ENCODE data around the gene TNS3.

TNS3 gene

GRCh38 chr7:47565640-47566250 is 16.2 kb downstream of the TNS3 start:
- Mint-ChIP-seq H3K4me3 (no peak overlapping the region), H3K27me3 (peaks cover 12% of the 10 kb centered on the region), H3K27ac (no peak overlapping the region), H3K9me3 (no peaks in the 10 kb centered on the region), H3K4me1 (peaks cover 1% of the 10 kb centered on the region)
- ATAC-seq (no peak), DNase-seq (no peak)

DNA sequence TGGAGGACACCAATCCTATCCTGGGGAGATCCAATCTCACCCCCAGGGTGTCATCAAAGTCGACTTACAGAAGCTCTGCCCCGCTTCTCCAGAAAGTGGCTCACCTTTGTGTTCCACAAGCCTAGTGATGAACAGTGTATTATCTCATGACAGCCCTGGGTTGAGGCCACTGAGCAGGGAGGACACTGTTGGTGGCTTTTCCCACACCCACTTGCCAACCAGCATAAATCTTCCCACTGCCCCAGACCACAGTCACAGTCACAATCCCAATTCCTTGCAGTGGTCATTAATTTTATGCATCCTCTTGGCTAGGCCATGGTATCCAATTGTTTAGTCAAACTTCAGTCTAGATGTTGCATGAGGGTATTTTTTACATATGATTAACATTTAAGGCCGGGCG is 18.4 kb downstream of the TNS3 start:
- DNase-seq = no peak
- Mint-ChIP-seq H3K4me3 (no peak overlapping the region), H3K4me1 (no peaks in the 10 kb centered on the region), H3K27ac (no peak overlapping the region), H3K27me3 (peaks cover 6% of the 10 kb centered on the region), H3K9me3 (no peaks in the 10 kb centered on the region)
- no peak for ATAC-seq

DNA sequence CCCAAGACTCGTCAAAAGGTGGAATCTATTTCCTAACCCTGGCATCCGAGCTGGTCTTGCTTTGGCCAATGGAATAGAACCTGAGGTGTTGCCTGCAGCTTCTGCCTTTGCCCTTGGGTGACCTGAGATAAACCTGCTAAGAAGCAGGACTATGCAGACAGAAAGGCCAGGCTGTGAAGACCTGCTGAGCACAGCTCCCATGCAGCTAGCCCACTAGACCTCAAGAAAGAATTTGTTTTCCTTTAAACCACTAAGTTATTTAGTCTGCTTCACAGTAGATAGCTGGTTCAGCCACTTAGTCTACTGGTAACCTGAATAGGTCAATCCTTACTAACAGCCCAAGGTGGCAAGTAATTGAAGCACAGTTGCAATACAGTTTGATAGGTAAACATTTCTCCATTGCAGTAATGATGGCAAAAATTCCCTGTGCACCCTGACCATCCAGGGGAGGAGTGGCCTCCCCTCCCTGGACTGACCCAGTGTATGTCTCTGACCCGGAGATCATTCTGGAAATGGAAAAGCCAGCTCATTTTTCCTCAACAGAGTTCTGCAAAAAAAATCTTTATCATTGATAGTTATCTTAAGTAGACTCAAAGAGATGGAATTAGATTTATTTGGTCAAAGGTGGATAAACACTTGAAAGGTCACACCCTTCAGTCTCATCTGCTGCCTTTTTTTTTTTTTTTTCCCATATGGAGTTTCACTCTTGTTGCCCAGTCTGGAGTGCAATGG is 20.0 kb downstream of the TNS3 start:
- no peaks in the 10 kb centered on the region for H3K27me3 Mint-ChIP-seq
- no peak for ATAC-seq
- H3K9me3 Mint-ChIP-seq = no peaks in the 10 kb centered on the region
- no peak overlapping the region for H3K27ac Mint-ChIP-seq
- no peaks in the 10 kb centered on the region for H3K4me1 Mint-ChIP-seq
- DNase-seq = no peak
- no peak overlapping the region for H3K4me3 Mint-ChIP-seq

GRCh38 chr7:47559306-47560220 is 22.3 kb downstream of the TNS3 start:
- no peaks in the 10 kb centered on the region for H3K9me3 Mint-ChIP-seq
- no peak for DNase-seq
- H3K4me1 Mint-ChIP-seq = no peaks in the 10 kb centered on the region
- ATAC-seq = no peak
- H3K27ac Mint-ChIP-seq = no peak overlapping the region
- no peak overlapping the region for H3K4me3 Mint-ChIP-seq
- H3K27me3 Mint-ChIP-seq = no peaks in the 10 kb centered on the region

DNA sequence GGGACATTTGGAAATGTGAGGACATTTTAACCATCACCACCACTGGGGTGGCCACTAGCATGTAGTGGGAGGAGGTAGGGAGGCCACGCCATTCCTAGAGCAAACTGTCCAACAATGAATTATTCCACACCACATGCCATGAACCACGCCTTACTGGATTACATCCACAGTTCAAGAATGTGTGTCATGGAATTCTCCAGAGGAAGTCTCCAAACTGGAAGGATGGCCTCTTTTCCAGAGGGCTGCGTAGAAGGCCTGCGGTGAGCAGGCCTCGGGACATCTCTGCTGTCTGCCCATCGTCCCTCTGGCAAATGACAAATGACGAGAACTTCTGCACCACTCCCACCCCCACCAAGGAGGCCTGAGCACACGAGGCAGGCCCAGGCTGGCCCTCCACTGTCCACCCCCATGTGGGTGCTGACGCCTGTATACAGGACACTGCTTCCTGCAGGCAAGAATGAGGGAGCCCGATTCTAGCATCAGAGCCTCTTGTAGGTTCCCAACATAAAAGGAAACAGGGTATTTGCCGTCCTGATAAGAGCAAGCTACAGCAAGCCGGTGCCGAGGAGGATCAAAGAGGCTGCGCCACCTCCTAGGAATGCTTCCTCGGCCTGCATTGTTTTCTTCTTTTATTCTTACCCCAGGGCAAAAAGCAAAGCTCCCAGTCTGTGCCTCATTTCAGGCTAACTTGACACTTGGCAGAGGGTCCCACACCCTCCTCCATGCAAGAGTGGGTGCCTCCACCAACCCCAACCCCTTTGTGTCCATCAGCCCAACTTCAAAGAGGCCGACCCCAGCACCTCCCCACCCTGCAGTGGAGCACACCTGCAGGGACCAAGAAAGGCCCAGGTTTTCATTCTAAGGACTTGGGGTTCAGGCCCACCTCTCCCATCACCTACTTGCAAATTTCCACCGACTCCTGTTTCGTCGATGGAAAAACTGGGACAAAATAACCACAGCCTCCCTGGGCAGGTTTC is 23.9 kb downstream of the TNS3 start:
- Mint-ChIP-seq H3K4me3 (no peak overlapping the region), H3K27me3 (no peaks in the 10 kb centered on the region), H3K9me3 (no peaks in the 10 kb centered on the region), H3K4me1 (no peaks in the 10 kb centered on the region), H3K27ac (no peak overlapping the region)
- DNase-seq (no peak), ATAC-seq (peak; percentile 26)

DNA sequence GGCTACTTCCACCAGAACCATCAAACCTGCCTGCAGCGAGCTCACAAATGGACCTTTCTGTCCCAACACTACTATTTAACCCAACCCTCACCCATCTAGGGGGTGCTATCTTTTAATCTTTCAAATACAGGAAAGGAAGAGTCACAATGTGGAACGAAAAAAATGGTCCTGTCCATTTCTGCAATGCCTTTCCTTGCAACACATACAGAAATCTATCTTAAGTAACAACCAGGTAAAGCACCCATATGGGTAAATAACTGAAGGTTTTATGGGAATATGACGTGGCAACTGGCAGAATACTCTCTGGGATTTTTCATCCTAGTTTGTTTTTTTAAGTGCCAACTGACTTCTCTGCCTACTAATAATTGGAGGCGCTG is 24.6 kb downstream of the TNS3 start:
- Mint-ChIP-seq H3K4me3 (no peak overlapping the region), H3K27me3 (no peaks in the 10 kb centered on the region), H3K9me3 (no peaks in the 10 kb centered on the region), H3K4me1 (no peaks in the 10 kb centered on the region), H3K27ac (no peak overlapping the region)
- no peak for DNase-seq
- ATAC-seq = no peak

DNA sequence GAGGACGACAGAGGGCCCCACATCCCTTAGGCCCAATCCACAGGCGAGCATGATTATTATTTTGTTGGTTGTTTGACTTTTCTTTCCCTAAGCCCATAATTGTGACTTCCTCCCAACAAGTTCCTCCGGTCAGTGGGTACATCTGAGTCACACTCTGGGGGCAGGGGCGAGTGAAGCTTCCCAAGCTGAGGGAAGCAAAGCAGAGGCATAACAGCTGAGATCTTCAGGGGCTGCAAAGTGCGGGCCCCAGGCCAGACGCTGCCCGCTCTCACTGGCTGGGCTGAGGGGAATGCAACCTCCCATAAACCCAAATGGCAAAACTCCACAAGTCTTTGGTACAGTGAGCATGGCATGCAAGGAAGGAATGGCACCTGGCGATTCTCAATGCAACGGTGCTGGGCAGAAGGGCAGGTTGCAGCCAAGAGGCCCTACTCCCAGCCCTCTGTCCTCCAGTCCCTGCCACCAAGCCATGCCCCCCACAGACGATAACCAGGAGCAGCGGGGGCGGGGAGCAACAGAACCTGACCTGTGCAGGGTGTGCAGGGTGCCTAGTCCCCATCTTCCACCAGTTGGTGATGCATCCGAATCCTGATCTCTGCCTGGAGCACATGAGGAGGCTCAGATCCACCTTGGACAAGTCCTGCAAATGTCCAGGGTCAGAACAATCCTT is 25.3 kb downstream of the TNS3 start:
- H3K4me3 Mint-ChIP-seq = no peak overlapping the region
- H3K9me3 Mint-ChIP-seq = no peaks in the 10 kb centered on the region
- no peaks in the 10 kb centered on the region for H3K4me1 Mint-ChIP-seq
- ATAC-seq (no peak), DNase-seq (no peak)
- no peak overlapping the region for H3K27ac Mint-ChIP-seq
- no peaks in the 10 kb centered on the region for H3K27me3 Mint-ChIP-seq

DNA sequence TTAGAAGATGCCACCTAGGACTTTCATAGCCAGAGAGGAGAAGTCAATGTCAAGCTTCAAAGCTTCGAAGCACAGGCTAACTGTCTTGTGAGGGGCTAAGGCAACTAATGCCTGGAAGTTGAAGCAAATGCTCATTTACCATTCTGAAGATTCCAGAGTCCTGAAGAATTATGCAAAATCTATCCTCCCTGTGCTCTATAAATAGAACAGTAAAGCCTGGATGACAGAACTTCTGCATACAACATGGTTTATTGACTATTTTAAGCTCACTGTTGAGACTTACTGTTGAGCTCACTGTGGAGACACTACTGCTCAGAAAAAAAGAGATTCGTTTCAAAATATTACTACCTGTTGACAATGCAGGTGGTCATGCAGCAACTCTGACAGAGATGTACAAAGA is 28.6 kb downstream of the TNS3 start:
- H3K4me3 Mint-ChIP-seq = no peak overlapping the region
- H3K9me3 Mint-ChIP-seq = no peaks in the 10 kb centered on the region
- no peak for ATAC-seq
- H3K4me1 Mint-ChIP-seq = no peaks in the 10 kb centered on the region
- DNase-seq = no peak
- no peaks in the 10 kb centered on the region for H3K27me3 Mint-ChIP-seq
- no peak overlapping the region for H3K27ac Mint-ChIP-seq

- DNase-seq (no peak), ATAC-seq (peak; percentile 44)
- no peak overlapping the region for H3K4me3 Mint-ChIP-seq
- H3K27ac Mint-ChIP-seq = no peak overlapping the region
- H3K9me3 Mint-ChIP-seq = no peaks in the 10 kb centered on the region
- no peaks in the 10 kb centered on the region for H3K27me3 Mint-ChIP-seq
- no peaks in the 10 kb centered on the region for H3K4me1 Mint-ChIP-seq
These were observed 29.3 kb downstream of the TNS3 start for GRCh38 chr7:47552621-47553020.

DNA sequence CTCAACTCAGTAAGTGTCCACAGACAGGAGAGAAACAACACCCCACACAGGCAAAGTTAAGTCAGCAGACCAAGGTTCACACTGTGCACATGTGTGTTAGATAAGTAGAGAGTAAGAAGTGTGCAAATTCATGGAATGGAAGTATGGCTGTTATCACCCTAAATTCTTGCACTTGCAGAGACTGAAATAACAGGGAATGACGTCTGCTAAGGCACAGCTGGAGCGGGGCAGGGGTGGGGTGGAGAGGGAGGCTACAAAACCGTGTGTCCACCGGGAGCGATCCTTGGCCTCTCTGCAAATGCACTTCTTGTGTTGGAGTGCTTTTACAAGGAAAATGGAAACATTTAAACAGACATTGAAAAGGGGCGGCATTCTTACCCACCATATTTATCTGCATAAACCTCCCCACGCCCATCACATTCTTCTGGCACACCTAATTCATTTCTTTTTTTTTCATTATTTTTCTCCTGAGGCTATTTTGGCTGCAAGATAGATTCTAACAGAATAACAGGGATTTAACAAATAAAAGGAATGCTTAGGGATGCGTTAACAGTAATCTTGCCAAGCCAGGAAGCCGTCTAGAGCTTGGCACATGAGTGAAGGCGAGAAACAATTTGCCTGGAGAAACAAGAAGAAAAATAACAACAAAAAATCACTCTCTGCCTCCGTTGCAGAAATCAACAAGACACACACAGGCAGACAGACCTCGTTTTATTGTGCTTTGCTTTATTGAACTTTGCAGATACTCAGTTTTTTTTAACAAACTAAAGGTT is 30.1 kb downstream of the TNS3 start:
- Mint-ChIP-seq H3K9me3 (no peaks in the 10 kb centered on the region), H3K4me1 (no peaks in the 10 kb centered on the region), H3K27me3 (no peaks in the 10 kb centered on the region), H3K4me3 (no peak overlapping the region), H3K27ac (no peak overlapping the region)
- ATAC-seq (no peak), DNase-seq (no peak)

GRCh38 chr7:47550788-47551470 is 31.0 kb downstream of the TNS3 start:
- no peaks in the 10 kb centered on the region for H3K4me1 Mint-ChIP-seq
- H3K9me3 Mint-ChIP-seq = no peaks in the 10 kb centered on the region
- ATAC-seq (no peak), DNase-seq (no peak)
- H3K27me3 Mint-ChIP-seq = no peaks in the 10 kb centered on the region
- no peak overlapping the region for H3K27ac Mint-ChIP-seq
- H3K4me3 Mint-ChIP-seq = no peak overlapping the region

- Mint-ChIP-seq H3K4me3 (no peak overlapping the region), H3K27me3 (no peaks in the 10 kb centered on the region), H3K4me1 (no peaks in the 10 kb centered on the region), H3K27ac (no peak overlapping the region), H3K9me3 (no peaks in the 10 kb centered on the region)
- DNase-seq = no peak
- ATAC-seq = no peak
These were observed 32.0 kb downstream of the TNS3 start for GRCh38 chr7:47549916-47550315.

- H3K27ac Mint-ChIP-seq = no peak overlapping the region
- ATAC-seq = no peak
- H3K9me3 Mint-ChIP-seq = no peaks in the 10 kb centered on the region
- H3K4me3 Mint-ChIP-seq = no peak overlapping the region
- no peaks in the 10 kb centered on the region for H3K4me1 Mint-ChIP-seq
- no peak for DNase-seq
- no peaks in the 10 kb centered on the region for H3K27me3 Mint-ChIP-seq
These were observed 32.5 kb downstream of the TNS3 start for GRCh38 chr7:47549397-47549796.

- Mint-ChIP-seq H3K4me1 (no peaks in the 10 kb centered on the region), H3K27me3 (no peaks in the 10 kb centered on the region), H3K27ac (no peak overlapping the region), H3K9me3 (no peaks in the 10 kb centered on the region), H3K4me3 (no peak overlapping the region)
- no peak for ATAC-seq
- DNase-seq = no peak
These were observed 33.4 kb downstream of the TNS3 start for GRCh38 chr7:47548546-47548945.

All from stimulated activated naive CD8-positive, alpha-beta T cell treated with anti-CD3 and anti-CD28 coated beads, Interleukin-15, amount 100 ng/mL, for 72 hours (primary cell).